ENCODE results near the gene ELP2.
A peak's percentile ranks its signal among the peaks of the same experiment; 100 is the strongest.

Gene ELP2

DNA sequence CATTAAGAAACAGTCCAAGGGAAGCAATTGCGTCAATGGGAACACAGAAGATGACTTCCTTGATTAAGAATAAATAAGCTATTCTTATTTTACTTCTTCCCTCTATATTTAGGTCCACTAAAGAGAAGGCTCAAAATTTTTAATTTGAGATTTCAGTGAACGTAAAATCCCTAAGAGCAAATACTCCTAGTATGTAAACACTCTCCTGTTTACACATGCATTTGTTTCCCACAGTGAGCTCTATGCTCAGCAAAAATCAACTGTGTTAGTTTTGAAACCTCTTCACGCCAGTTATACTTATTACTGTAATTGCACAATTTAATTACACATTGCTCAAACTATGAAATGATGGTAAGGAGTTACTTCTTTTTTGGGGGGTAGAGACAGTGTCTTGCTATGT is 9.4 kb upstream of the ELP2 start:
- no peak for DNase-seq (ENCODE audit: low spot score)

DNA sequence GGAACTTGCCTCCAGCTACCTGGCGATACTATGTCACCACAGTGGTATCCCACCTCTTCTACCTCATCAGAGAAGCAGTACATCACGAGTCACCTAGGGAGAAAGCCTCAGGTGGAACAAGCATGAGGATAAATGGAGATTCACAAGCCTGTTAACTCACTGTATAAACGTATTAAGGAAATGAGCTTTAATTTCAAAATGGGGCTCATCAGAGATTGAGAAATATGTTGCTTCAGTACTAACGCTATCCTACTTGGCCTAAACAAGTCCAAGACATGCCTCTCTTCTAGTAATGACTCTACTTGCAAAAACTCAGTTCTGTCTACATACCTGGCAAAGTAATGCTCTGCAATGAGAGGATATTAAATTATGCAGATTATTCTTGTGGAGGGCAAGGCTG is 4.9 kb upstream of the ELP2 start:
- no peak for DNase-seq (ENCODE audit: low spot score)

DNA sequence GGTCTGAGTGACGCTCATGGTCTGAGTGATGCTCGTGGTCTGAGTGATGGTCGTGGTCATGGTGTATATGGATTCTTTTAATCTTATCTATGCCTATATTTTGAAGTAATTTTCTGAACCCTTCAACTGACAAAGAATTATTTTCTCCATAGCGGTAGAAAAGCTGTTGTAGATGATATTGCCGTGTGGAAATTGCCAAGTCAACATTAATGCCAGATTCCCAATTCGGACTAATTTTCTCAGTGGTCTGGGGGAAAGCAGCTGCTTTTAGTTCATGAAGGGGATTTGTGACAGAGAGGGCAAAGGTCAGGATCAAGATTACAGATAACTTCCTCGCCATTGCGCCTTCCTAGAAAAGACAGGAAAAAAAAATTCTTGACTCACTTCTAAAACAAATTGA is 3.0 kb upstream of the ELP2 start:
- no peak for DNase-seq (ENCODE audit: low spot score)

DNA sequence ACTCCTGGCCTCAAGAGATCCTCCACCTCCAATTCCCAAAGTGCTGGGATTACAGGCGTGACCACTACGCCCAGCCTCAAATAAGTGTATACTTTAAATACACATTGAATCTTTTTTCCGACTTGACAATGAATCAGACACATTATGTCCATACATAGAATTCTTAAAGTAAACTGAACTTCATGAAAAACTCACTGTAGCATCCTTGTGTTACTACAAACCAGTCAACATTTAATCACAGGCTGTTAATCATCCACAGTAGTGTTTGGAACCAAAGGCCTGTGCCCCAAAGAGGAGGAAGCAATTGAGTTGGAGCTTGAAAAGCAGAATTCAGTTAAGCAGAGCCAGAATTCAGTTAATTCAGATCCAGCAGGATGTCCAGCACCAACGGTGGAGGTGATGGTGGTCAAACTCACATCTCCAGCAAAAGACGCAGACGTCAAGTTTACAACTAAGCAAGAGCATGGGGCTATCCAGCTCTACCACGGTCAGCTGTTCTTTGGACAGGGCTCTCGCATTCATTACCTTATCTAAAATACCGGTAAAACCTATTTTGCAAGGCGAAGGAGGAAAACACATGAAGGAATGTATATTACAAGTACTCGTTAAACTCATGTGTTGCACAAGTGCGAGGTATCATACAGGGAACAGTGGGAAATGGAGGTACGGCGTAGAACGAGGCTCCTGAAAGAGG is 1.7 kb upstream of the ELP2 start:
- DNase-seq (ENCODE audit: low spot score) = peak; percentile 60

DNA sequence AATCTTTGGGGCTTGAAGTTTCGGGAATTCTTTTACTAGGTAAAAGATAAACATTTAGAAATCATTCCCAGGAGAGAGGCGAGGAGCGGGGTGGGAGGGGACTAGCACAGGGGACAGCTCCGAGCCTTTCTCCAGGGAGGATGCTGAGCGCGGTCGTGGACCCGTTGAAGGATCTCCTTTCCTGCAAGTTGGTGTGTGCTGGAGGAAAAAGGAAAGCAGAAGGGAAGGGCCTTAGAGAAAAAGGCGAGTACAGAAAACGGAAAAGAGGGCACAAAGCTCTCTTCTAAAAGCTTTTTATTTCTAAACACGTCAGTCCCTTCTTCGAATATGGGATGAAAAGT is 1.2 kb upstream of the ELP2 start:
- peak; percentile 29 for DNase-seq (ENCODE audit: low spot score)

DNA sequence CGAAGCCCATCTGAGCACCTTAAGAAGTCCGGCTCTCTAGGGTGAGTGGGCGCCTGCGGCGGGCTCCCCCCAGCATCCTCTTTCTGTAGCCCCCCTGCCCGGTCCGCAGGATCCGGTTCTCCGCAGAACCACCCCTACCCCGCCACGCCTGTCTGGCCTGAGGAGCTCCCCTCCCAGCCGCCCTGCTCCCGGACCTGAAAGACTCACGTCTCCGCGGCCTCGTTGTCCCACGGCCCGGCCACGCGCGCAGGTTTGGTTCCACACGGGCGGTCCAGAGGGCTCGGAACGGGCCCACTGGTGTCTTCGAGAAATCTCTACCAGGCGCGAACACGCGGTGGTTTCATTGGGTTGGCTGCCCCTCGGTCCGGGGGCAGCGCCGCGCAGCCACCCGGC is 796 bp upstream of the ELP2 start:
- DNase-seq (ENCODE audit: low spot score) = no peak

DNA sequence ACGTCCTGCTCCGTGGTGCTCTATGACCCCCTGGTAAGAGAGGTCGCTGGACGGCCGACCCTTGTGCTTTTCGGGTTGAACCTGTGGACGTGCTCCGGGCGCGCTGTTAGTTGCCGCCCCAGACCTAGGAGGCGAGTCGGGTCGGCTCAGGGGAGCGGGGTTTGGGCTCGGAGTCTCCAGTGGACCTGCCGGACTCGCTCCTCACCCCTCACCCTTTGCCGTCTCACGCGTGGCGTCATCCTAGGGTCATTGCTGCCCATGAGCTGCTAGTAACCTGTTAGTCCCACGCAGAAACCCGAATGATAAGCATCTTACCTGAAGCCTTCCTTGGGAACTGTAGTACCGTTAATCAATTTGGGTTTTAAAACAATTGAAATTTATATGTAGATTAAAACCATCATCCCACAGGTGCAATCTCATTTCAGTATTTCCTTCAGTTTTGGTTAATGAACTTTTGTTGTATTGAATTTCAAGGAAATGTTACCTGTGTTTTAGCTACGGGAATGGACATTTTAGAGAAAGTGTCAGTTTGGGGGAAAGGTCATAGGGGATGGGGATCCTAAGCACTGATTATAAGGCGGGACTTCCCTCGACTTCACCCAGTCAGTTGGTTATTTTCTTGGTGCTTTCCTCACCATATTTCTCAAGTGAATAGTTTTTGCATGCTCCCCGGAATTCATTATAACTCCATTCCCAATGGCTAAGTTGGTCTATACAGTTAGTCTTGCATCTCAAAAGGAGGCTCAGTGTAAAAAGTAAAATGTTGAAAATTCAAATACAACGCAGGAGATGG is 536 bp downstream of the ELP2 start:
- DNase-seq (ENCODE audit: low spot score) = peak; percentile 22

DNA sequence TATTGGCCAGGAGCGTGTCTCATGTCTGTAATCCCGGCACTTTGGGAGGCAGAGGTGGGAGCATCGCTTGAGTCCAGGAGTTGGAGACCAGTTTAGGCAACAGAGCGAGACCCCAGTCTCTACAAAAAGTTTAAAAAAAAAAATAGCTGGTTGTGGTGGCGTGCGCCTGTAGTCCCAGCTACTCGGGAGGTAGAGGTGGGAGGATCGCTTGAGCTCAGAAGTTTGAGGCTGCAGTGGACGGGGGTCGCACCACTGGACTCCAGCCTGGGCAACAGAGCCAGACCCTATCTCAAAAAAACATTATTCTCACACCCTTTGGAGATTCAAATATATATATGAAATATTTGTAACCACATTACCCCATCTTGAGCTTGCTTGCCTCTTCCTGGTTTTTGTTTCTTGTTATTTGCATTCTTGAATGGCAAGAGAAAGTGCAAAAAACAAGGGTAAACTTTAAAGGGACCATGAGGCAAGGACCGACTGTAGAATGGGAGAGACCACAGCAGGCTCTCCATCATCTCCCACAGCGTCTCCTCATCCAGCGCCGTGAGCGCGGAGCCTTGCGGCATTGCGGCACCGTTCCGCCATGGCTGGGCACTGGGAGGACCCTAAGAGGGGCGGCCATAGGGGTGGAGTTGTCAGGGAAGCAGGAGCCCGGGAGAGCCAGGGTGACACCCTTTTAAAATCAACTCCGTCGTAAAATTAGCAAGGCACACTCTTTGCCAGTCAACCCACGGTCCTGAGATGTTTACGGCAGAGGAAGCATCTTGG is 1.4 kb downstream of the ELP2 start:
- no peak for DNase-seq (ENCODE audit: low spot score)

DNA sequence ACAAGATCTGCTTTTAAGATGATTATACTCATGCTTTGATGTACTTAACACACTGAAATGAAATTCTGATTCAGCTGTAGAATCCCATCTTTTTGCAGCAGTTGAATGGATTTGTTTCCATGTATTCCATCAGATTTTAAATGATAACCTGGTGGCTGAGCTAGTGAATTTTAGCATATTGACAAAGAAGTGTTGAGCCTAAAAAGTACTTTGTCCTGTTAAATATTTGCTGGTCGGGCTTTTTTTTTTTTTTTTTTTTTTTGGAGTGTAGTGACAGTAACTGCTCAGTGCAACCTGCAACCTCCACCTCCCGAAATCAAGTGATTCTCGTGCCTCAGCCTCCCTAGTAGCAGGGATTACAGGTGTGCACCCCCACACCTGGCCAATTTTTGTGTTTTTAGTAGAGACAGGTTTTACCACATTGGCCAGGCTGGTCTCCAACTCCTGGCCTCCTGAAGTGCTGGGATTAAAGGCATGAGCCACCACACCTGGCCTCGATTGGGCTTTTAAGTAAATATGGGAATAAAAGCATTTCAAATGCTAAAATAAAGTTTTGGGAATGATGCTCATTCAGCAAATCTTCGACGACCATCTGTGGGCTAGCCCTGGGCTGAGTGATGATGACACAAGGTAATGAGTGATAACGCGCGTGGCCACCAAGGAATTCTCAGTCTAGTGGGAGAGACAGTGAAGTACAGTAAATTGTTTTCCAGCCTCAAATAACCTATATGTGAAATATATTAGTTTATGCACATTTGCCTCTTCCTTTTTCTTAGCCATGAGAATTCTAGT is 2.2 kb downstream of the ELP2 start:
- no peak for DNase-seq (ENCODE audit: low spot score)

DNA sequence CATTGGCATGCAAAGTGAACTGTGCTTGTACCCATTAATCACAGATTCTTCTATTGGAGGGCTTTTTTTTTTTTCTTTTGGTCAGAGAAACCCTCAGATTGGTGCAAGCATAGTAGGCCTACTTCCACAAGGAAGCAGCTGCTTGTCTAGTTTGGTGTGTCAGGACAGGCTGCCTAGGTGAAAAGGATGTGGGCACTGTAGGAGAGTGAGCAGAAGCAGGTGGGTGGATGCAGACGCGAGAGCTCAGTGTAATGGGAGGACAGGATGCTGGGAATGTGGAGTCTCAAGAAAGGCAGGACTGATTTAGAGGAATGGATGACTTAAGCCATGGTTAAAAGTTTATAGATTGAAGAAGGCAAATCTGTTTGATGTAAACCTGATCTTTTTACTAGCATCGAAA is 3.1 kb downstream of the ELP2 start:
- DNase-seq (ENCODE audit: low spot score) = no peak

DNA sequence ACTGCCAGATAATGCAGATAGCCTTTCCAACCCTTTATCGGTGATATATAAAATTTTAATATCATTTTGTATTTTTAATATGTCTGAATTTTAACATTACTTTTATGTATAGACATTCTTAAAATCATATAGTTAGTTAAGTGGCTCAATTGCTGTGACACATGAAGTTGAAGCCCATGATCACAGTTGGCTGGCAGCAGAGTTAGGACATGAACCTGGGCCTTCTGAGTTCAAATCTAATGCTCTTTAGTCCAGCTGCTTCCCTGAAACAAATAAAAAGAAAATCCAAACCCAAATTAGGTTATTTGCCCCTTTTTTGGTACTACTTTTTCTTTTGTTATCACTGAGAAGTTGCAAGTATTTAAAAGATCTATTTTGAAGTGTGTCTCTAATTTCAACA is 5.6 kb downstream of the ELP2 start:
- DNase-seq (ENCODE audit: low spot score) = no peak

DNA sequence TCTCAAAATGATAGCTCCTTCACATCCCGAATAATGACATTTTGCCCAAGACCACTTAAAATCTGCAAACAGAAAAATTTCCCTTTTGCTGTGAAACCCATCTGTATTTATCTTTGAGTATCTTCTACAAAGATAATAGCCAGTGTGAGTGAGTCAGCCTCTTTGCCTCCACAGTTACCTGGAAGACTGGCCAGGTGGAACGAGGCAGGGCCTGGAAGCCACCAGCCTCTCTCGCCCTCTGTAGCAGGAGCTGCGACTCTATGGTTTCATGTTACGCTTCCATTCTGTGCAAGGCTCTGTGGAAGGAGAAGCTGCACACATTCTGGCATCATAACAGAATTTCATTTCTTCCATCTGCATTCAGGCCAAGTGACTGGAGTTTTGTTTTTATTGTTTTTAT is 9.5 kb downstream of the ELP2 start:
- DNase-seq (ENCODE audit: low spot score) = no peak

DNA sequence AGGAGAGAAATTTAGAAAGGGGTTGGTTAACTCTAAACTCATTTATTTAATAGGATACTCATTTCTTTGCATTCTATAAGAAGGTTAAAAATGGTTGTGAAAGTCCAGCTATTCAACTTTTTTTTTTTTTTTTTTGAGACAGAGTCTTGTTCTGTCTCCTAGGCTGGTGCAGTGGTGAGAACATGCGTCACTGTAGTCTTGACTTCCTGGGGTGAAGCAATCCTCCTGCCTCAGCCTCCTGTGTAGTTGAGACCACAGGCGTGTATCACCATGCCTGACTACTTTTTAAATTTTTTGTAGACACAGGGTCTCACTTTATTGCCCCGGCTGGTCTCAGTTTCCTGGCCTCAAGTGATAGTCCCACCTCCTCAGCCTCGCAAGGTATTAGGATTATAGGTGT is 11.9 kb downstream of the ELP2 start:
- no peak for DNase-seq (ENCODE audit: low spot score)

DNA sequence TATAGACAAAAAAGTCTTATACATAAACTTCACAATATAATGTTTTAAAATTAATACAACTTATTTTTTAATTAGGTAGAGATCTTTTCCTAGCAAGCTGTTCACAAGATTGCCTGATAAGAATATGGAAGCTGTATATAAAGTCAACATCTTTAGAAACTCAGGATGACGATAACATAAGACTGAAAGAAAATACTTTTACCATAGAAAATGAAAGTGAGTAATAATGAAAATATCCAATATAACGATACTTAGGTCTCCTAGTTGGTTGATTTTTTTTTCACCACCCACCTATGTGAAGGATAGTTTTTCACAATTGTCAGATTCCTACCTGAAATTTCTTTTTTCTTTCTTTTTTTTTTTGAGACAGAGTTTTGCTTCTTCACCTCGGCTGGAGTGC is 13.1 kb downstream of the ELP2 start:
- DNase-seq (ENCODE audit: low spot score) = no peak

DNA sequence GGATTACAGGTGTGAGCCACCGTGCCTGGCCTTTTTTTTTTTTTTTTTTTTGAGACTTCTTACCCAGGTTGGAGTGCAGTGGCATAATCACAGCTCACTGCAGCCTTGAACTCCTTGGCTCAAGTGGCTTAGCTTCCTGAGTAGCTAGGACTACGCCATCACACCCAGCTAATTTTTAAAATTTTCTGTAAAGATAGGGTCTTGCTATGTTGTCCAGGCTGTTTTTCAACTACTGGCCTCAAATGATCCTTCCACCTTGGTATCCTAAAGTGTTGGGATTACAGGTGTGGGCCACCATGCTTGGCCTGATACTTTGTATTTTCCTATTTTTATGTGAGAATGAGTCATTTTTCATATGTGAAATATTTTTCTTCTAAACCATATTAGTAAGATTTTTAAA is 13.7 kb downstream of the ELP2 start:
- DNase-seq (ENCODE audit: low spot score) = no peak

DNA sequence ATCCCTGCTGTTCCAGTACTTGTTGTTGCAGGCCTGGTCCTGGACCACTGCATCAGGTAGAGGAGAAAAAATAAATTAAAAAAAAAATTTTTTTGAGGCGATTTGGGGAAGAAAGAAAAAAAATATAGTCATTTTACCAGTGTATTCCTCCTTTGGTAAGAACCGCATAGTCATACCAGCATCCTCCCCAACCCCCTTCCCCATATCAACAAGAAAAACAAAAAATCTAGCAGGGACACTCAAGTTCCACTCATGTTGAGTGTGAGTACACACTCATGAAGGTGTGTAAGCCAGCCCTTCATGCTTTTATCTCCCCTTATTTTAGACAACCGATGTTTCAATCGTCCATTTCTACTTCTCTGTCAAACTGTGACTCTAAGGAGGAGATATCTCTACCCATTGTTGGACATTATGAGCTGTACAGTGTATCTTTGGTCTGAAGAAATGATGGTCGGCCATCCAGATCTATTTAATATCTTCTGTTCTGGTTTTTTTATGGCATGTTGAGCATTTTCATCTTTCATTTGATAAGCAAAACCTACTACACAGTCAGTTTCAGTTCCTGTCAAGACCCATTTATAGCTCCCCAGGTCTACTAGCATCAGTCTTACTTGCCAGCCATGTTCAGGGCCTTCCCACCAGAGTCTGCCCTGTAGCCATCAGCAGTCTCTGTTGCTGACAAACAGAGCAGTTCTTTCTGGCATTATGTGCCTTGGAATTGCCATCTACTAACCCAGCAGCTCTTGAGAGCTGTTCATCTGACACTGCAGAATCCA is 20.0 kb downstream of the ELP2 start:
- no peak for DNase-seq (ENCODE audit: low spot score)

DNA sequence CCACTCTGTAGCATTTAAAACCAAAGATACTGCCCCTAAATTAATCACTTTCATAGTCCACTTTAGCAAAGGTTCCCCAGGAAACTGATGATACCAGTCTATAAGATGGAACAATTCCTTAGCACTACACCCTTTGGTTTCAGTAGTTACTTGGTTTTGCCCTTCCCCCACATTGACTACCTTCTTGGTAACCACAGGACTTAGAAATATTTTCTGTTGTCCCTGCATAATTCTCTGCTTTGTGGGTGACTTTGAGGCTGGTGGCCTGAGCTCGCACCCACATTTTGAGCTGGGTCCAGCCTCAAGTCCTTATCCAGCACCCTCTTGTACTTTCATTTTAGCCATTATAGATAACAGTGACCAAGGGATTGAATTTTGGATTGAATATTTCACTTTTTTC is 23.1 kb downstream of the ELP2 start:
- no peak for DNase-seq (ENCODE audit: low spot score)

DNA sequence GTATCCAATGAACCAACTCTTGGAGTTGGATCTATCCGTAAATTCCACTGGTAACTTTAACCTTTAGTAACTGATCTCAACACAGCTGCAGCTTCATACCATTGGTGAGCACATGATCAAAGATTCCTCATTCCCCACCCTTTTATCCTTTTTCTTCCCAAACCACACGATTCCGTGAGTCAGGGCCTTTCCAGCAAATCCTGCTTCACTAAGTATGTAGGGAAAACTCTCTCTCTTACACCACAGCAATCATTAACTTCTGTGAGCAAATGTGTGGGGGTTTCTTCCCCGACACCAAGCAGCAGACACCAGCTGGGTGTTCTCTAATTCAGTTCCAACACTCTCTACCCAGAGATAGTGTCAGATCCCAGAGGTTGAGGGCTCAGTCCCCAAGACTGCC is 23.5 kb downstream of the ELP2 start:
- no peak for DNase-seq (ENCODE audit: low spot score)

DNA sequence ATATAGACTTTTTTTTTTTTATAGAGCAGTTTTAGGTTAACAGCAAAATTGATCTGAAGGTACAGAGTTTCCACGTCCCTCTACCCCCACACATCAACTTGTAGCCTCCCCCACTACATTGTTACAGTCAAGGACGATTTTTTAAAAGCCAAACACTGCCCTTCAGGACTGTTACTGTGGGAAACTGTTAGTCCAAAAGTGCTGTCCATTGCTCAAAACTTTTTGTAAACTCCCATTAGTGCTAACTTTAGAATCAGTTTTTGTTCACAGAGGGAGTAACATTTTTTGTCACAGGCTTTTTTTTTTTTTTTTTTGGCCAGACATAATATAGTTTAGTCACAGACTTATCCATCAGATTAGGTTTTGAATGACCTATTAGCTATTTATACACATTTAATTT is 24.1 kb downstream of the ELP2 start:
- DNase-seq (ENCODE audit: low spot score) = no peak

DNA sequence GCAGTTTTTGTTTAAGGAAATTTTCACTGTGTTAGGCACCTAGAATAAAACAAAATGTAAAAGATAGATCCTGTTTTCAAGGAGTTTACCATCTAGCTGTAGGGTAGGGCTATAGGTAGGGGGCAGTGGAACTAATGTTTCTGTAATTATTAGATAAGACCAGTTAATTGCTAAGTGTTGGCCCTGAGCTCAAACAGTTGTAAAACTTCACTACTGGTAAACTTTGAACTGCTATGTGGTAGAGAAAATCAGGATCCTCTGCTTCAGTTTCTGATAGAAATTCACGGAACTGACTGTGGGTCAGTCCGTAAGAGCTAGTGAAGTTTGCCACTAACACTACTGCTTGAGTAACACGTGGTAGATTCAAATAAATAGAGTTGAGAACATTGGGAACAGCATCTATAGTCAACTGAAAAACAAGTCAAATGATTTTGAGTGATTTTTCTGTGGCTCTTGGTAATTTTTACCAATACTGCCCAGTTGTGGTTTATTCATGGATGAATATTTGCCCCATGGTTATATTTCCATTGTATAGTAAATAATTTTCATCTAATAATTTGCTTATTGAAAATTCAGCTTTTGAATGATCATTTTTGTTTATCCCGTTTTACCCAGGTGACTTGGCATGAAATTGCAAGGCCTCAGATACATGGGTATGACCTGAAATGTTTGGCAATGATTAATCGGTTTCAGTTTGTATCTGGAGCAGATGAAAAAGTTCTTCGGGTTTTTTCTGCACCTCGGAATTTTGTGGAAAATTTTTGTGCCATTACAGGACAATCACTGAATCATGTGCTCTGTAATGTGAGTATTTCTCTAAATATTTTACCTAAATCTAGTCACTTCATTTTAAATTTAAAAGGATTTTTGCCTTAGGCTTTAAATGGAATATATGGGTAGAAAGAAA is 26.4 kb downstream of the ELP2 start:
- DNase-seq (ENCODE audit: low spot score) = no peak

DNA sequence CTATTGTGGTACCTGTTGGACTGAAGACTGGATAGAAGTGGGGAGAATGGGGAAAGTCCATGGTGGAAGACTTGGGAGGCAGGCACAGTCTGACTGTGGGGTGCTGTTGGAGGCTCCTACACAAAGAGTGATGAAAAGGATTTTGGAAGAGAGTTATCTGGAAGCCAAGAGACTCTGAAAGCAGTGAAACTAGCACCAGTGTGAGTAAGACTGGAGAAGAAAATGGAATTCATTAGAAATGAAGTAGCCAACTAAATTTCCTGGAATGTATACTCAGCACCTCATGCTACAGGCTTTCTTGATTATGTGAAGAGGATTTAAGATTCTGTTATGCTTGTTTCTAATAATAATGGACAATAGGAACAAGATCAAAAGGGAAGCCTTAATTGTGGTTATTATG is 27.7 kb downstream of the ELP2 start:
- no peak for DNase-seq (ENCODE audit: low spot score)

Data from RKO (cell line).